ENCODE measurements around the gene HES1. TPM values are rescaled to one million over a fixed set of nuclear protein-coding genes. Genes with fewer than 3 reads are reported as not detected.

The HES1 gene
- polyA plus RNA-seq, 3 donors, result 0.17 to 66.6 (median 0.26) TPM

DNA sequence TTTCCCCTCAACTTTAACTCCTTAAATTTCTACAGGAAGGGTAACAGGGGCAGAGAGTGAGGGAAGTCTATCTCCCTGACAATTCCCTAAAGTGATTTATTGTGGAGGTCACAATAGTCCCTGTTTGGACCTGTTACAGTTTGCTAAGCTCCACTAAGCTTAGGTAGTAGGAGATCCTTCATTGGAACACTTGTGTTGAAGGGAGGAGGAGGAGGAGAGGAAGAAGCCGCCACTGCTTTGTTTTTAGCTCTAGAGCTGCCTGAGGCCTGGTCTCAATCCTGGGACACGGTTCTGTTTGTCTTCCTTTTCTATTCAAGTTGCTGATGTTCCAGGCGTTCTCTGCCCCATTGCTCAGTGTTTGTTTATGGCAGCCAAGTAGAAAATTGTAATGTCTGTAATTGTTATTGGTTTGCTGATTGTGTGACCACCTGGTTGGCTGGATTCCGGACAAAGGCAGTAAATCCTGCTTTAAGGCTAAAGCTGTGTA lies 48.4 kb downstream of the HES1 start:
- no peaks in the 10 kb centered on the region for H3K27me3 ChIP-seq (ENCODE audit: control insufficient read depth in 2 of 2, insufficient read depth in 2 of 2, low read length in 2 of 2)
- no peak overlapping the region for H3K4me2 ChIP-seq (replicated peaks; ENCODE audit: extremely low read depth, low read length, poor library complexity, severe bottlenecking)
- intact Hi-C loops (cut with micrococcal nuclease), result no loop called here
- H3K4me1 Mint-ChIP-seq, result peaks cover 6% of the 10 kb centered on the region
- H3K36me3 ChIP-seq (replicated peaks in 1 of 2; ENCODE audit: control insufficient read depth in 1 of 2, insufficient read depth in 2 of 2, low read length in 2 of 2), result no peaks in the 10 kb centered on the region
- H3K79me2 ChIP-seq (ENCODE audit: insufficient read depth, low read length), result no peaks in the 10 kb centered on the region
- peaks cover 0 to 7% of the 10 kb centered on the region in 2 donors for H3K4me1 ChIP-seq (ENCODE audit: control insufficient read depth in 1 of 2, insufficient read depth in 2 of 2, low read length in 2 of 2)
- H3K27ac ChIP-seq (ENCODE audit: low read depth in 1 of 2, low read length in 2 of 2), result no peak overlapping the region
- no peaks in the 10 kb centered on the region for H3K9me3 ChIP-seq (replicated peaks in 1 of 2; ENCODE audit: control insufficient read depth in 1 of 2, insufficient read depth in 1 of 2, low read length in 2 of 2)
- peaks cover 2 to 4% (median 3%) of the 10 kb centered on the region in 3 donors for H3K27me3 Mint-ChIP-seq (ENCODE audit: low read depth in 3 of 3)
- no peaks in the 10 kb centered on the region for H3K9me3 Mint-ChIP-seq
- no peaks in the 10 kb centered on the region for H3K36me3 Mint-ChIP-seq
- H2AFZ ChIP-seq (ENCODE audit: insufficient read depth, low read depth, low read length, poor library complexity, severe bottlenecking), result no peak overlapping the region
- no peaks in the 10 kb centered on the region for H4K20me1 ChIP-seq (ENCODE audit: insufficient read depth, low read length)
- no peak overlapping the region for H3K4me3 Mint-ChIP-seq
- no peak for DNase-seq
- H3K27ac Mint-ChIP-seq, result no peak overlapping the region
- 81% methylated on average over 3 of the region's 4 CpGs for WGBS (ENCODE audit: insufficient coverage)
- TF ChIP-seq, protein P1, sequence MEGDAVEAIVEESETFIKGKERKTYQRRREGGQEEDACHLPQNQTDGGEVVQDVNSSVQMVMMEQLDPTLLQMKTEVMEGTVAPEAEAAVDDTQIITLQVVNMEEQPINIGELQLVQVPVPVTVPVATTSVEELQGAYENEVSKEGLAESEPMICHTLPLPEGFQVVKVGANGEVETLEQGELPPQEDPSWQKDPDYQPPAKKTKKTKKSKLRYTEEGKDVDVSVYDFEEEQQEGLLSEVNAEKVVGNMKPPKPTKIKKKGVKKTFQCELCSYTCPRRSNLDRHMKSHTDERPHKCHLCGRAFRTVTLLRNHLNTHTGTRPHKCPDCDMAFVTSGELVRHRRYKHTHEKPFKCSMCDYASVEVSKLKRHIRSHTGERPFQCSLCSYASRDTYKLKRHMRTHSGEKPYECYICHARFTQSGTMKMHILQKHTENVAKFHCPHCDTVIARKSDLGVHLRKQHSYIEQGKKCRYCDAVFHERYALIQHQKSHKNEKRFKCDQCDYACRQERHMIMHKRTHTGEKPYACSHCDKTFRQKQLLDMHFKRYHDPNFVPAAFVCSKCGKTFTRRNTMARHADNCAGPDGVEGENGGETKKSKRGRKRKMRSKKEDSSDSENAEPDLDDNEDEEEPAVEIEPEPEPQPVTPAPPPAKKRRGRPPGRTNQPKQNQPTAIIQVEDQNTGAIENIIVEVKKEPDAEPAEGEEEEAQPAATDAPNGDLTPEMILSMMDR (IDR thresholded peaks at IDR 0.05), result no peak
- no peak overlapping the region for H3K9ac ChIP-seq (ENCODE audit: insufficient read depth, low read length, poor library complexity, severe bottlenecking)
- H3K4me3 ChIP-seq (replicated peaks in 1 of 3; ENCODE audit: low read depth in 2 of 3, low read length in 3 of 3), result no peak overlapping the region

DNA sequence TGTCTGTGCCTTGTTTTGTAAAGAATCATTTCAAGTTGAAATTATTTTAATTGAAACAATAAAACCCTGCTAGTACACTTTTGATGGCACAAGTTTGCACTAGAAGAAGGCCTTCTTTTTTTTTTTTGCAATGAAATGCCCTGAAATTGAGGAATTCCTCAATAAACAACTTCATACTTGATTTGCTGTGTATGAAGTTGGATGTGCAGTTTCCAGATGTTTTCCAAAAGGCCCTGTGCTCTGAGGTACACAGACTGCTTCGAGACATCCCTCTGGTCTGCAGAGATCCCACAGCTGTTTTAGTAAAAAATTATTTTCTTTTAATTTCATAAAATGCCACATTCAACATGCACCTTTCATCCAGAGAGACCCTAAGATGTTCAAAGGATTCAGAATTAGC lies 48.9 kb downstream of the HES1 start:
- peaks cover 0 to 7% of the 10 kb centered on the region in 2 donors for H3K4me1 ChIP-seq (ENCODE audit: control insufficient read depth in 1 of 2, insufficient read depth in 2 of 2, low read length in 2 of 2)
- Mint-ChIP-seq H3K4me3 (no peak overlapping the region), H3K36me3 (no peaks in the 10 kb centered on the region), H3K9me3 (no peaks in the 10 kb centered on the region), H3K4me1 (peaks cover 6% of the 10 kb centered on the region), H3K27ac (no peak overlapping the region), H3K27me3 (ENCODE audit: low read depth in 3 of 3) (peaks cover 2 to 4% (median 3%) of the 10 kb centered on the region in 3 donors)
- no peak overlapping the region for H3K9ac ChIP-seq (ENCODE audit: insufficient read depth, low read length, poor library complexity, severe bottlenecking)
- H4K20me1 ChIP-seq (ENCODE audit: insufficient read depth, low read length), result no peaks in the 10 kb centered on the region
- no peaks in the 10 kb centered on the region for H3K9me3 ChIP-seq (replicated peaks in 1 of 2; ENCODE audit: control insufficient read depth in 1 of 2, insufficient read depth in 1 of 2, low read length in 2 of 2)
- no peaks in the 10 kb centered on the region for H3K79me2 ChIP-seq (ENCODE audit: insufficient read depth, low read length)
- WGBS (ENCODE audit: insufficient coverage), result no CpG with 5 or more reads among the region's 1 CpG
- TF ChIP-seq, protein P1 (IDR thresholded peaks at IDR 0.05), result no peak
- H3K4me3 ChIP-seq (replicated peaks in 1 of 3; ENCODE audit: low read depth in 2 of 3, low read length in 3 of 3), result no peak overlapping the region
- H3K4me2 ChIP-seq (replicated peaks; ENCODE audit: extremely low read depth, low read length, poor library complexity, severe bottlenecking), result no peak overlapping the region
- no peak for DNase-seq
- intact Hi-C loops (cut with micrococcal nuclease), result no loop called here
- no peak overlapping the region for H2AFZ ChIP-seq (ENCODE audit: insufficient read depth, low read depth, low read length, poor library complexity, severe bottlenecking)
- H3K27ac ChIP-seq (ENCODE audit: low read depth in 1 of 2, low read length in 2 of 2), result no peak overlapping the region
- H3K27me3 ChIP-seq (ENCODE audit: control insufficient read depth in 2 of 2, insufficient read depth in 2 of 2, low read length in 2 of 2), result no peaks in the 10 kb centered on the region
- H3K36me3 ChIP-seq (replicated peaks in 1 of 2; ENCODE audit: control insufficient read depth in 1 of 2, insufficient read depth in 2 of 2, low read length in 2 of 2), result no peaks in the 10 kb centered on the region

Data from CD14-positive monocyte (primary cell).